Dermis microvascular lymphatic vessel endothelial cell (primary cell): ENCODE data around the gene SCART1. TPM values are rescaled to one million over a fixed set of nuclear protein-coding genes. Genes with fewer than 3 reads are reported as not detected.
"Not testable (repeated sequence)": the region's sequence is repeated elsewhere in the genome, so short reads cannot be mapped to it uniquely, and the experiment has no call there.

Source experiments
- DNase-seq, 2 donors: peaks; one replicate each; pipeline versions ENCODE4 v3.0.0 to v3.0.0-alpha.2; 2010; ENCODE audit warnings: low read depth in 2 of 2
- total RNA-seq: library from RNA; depleted of rRNA; stranded (reverse); fragments of >200 nt; gene quantifications from 2 replicates; pipeline ENCODE4 v1.2.1, GENCODE V29; 2014

Gene SCART1
- total RNA-seq, 1 donor from 2014 or later = 0.26 TPM

GRCh38 chr10:133516057-133516456, 62.3 kb downstream of the SCART1 start:
- no peak for DNase-seq

- not testable (repeated sequence) for DNase-seq
Observed at GRCh38 chr10:133518517-133518916, 64.8 kb downstream of the SCART1 start.

Other genes starting within 250 kb of the SCART1 start
- gene UTF1, start 223.7 kb upstream of the SCART1 start, total RNA-seq = not detected in 2 replicates
- gene VENTX, start 216.1 kb upstream of the SCART1 start, total RNA-seq = not detected in 2 replicates
- 0.13 TPM in 2 replicates for gene ADAM8, start 177.1 kb upstream of the SCART1 start, total RNA-seq
- 29.5 and 44.8 TPM in 2 replicates for gene TUBGCP2, start 145.1 kb upstream of the SCART1 start, total RNA-seq
- gene ZNF511, start 145.0 kb upstream of the SCART1 start, total RNA-seq = 21.5 and 23.7 TPM in 2 replicates
- gene CALY, start 117.0 kb upstream of the SCART1 start, total RNA-seq = not detected in 2 replicates
- gene PRAP1, start 106.6 kb upstream of the SCART1 start, total RNA-seq = not detected in 2 replicates
- gene FUOM, start 95.9 kb upstream of the SCART1 start, total RNA-seq = 23.4 and 24.0 TPM in 2 replicates
- gene ECHS1, start 80.6 kb upstream of the SCART1 start, total RNA-seq = 72.3 and 75.7 TPM in 2 replicates
- 3.1 and 6.6 TPM in 2 replicates for gene PAOX, start 74.7 kb upstream of the SCART1 start, total RNA-seq
- gene MTG1, start 59.8 kb upstream of the SCART1 start, total RNA-seq = 37.1 and 43.2 TPM in 2 replicates
- gene SPRN, start 29.3 kb upstream of the SCART1 start, total RNA-seq = not detected in 2 replicates
- gene CYP2E1, start 73.4 kb downstream of the SCART1 start, total RNA-seq = 0.13 TPM in 1 of 2 replicates, not detected in the other
- gene SYCE1, start 111.6 kb downstream of the SCART1 start, total RNA-seq = under 0.01 TPM in 1 of 2 replicates, not detected in the other
- not detected in 2 replicates for gene FRG2B, start 172.8 kb downstream of the SCART1 start, total RNA-seq